GM23338 (cell line): Measurements from ENCODE around the gene TRPM3.

Experiments
- CTCF ChIP-seq, 2 experiments: fragments of 200-600 bp in 1 of 2; sonication (generic) in 1 of 2; conservative IDR thresholded peaks; 2 replicates each; pipeline versions ENCODE4 v1.5.1 to v1.6.1; 2016 to 2017; ENCODE audit warnings: antibody characterized with exemption in 2 of 2, low read depth in 2 of 2, mild to moderate bottlenecking in 2 of 2, moderate library complexity in 1 of 2
- POLR2AphosphoS5 ChIP-seq: IDR thresholded peaks from 2 replicates; pipeline ENCODE4 v1.6.1; 2016; ENCODE audit warnings: antibody characterized with exemption, low read depth

GRCh38 chr9:71105192-71105591, 16.2 kb downstream of the TRPM3 start:
- TF ChIP-seq CTCF (conservative IDR thresholded peaks at IDR 0.05; ENCODE audit: low read depth in 2 of 2), result no peak
- TF ChIP-seq POLR2AphosphoS5, result no peak
